Trophoblast cell (in vitro differentiated cells and primary cell): ENCODE results near the gene DOCK2.

ENCODE experiments used
- DNase-seq, 2 donors: peaks; one replicate each; pipeline ENCODE4 v3.0.0-alpha.2; 2016
- H2AFZ ChIP-seq: 2 replicates; pipeline ENCODE4 v1.6.1; 2013; ENCODE audit warnings: low read length, moderate library complexity, mild to moderate bottlenecking; ENCODE audit not compliant: insufficient read depth, poor library complexity
- H2AK5ac ChIP-seq: 2 replicates; pipeline ENCODE4 v1.6.1; 2013; ENCODE audit warnings: mild to moderate bottlenecking, low read length
- H2BK120ac ChIP-seq: 2 replicates; pipeline ENCODE4 v1.6.1; 2013; ENCODE audit warnings: low read length, mild to moderate bottlenecking, moderate library complexity; ENCODE audit not compliant: insufficient read depth, poor library complexity
- H2BK12ac ChIP-seq: 2 replicates; pipeline ENCODE4 v1.6.1; 2013; ENCODE audit warnings: mild to moderate bottlenecking, low read length, moderate library complexity
- H2BK5ac ChIP-seq: 2 replicates; pipeline ENCODE4 v1.6.1; 2013; ENCODE audit warnings: low read length, low read depth, moderate library complexity, mild to moderate bottlenecking; ENCODE audit not compliant: poor library complexity
- H3K14ac ChIP-seq: 2 replicates; pipeline ENCODE4 v1.6.1; 2013; ENCODE audit warnings: mild to moderate bottlenecking, low read length
- H3K18ac ChIP-seq: 2 replicates; pipeline ENCODE4 v1.6.1; 2013; ENCODE audit warnings: mild to moderate bottlenecking, low read length
- H3K23ac ChIP-seq: 2 replicates; pipeline ENCODE4 v1.6.1; 2013; ENCODE audit warnings: low read length
- H3K27ac ChIP-seq: 2 replicates; pipeline ENCODE4 v1.5.1; 2013; ENCODE audit warnings: low read depth, mild to moderate bottlenecking, inconsistent platforms, low read length, moderate library complexity
- H3K27me3 ChIP-seq: 2 replicates; pipeline ENCODE4 v1.6.1; 2013; ENCODE audit warnings: inconsistent platforms, mild to moderate bottlenecking, low read length, moderate library complexity; ENCODE audit not compliant: insufficient read depth
- H3K36me3 ChIP-seq, 2 experiments: 1 replicate in 1 of 2; 2 replicates in 1 of 2; pipeline ENCODE4 v1.6.1; 2013; ENCODE audit warnings: low read length in 2 of 2, mild to moderate bottlenecking in 2 of 2, moderate library complexity in 1 of 2; ENCODE audit not compliant: insufficient read depth in 2 of 2, control insufficient read depth in 1 of 2
- H3K4ac ChIP-seq: 2 replicates; pipeline ENCODE4 v1.6.1; 2013; ENCODE audit warnings: low read depth, mild to moderate bottlenecking, low read length, moderate library complexity
- H3K4me1 ChIP-seq, 2 experiments: 1 replicate in 1 of 2; 2 replicates in 1 of 2; pipeline ENCODE4 v1.6.1; 2013; ENCODE audit warnings: low read length in 2 of 2, mild to moderate bottlenecking in 2 of 2, moderate library complexity in 1 of 2; ENCODE audit not compliant: insufficient read depth in 2 of 2, control insufficient read depth in 1 of 2
- H3K4me2 ChIP-seq: 2 replicates; pipeline ENCODE4 v1.6.1; 2013; ENCODE audit warnings: inconsistent platforms, mild to moderate bottlenecking, low read length, moderate library complexity
- H3K4me3 ChIP-seq: 2 replicates; pipeline ENCODE4 v1.5.1; 2013; ENCODE audit warnings: mild to moderate bottlenecking, low read depth, low read length, inconsistent platforms
- H3K79me1 ChIP-seq: one replicate; pipeline ENCODE4 v1.6.1; 2013; ENCODE audit warnings: low read length
- H3K79me2 ChIP-seq: 2 replicates; pipeline ENCODE4 v1.6.1; 2013; ENCODE audit warnings: low read length, mild to moderate bottlenecking; ENCODE audit not compliant: control insufficient read depth, insufficient read depth, poor library complexity
- H3K9ac ChIP-seq: 2 replicates; pipeline ENCODE4 v1.6.1; 2013; ENCODE audit warnings: mild to moderate bottlenecking, low read length
- H3K9me3 ChIP-seq: 2 replicates; pipeline ENCODE4 v1.6.1; 2013; ENCODE audit warnings: low read depth, mild to moderate bottlenecking, control low read depth, inconsistent platforms, low read length; ENCODE audit not compliant: insufficient read depth
- H4K12ac ChIP-seq: 2 replicates; pipeline ENCODE4 v1.6.1; 2013; ENCODE audit warnings: low read depth, mild to moderate bottlenecking, low read length, moderate library complexity
- H4K8ac ChIP-seq: 2 replicates; pipeline ENCODE4 v1.6.1; 2013; ENCODE audit warnings: low read depth, mild to moderate bottlenecking, low read length, moderate library complexity
- H4K91ac ChIP-seq: one replicate; pipeline ENCODE4 v1.6.1; 2013; ENCODE audit warnings: low read depth, mild to moderate bottlenecking, low read length, moderate library complexity
- WGBS: extraction: QIAGEN DNeasy Blood & Tissue Kit; methylation state at CpG from one replicate; pipeline ENCODE4 v1.1.7; 2013; ENCODE audit warnings: missing lambda C conversion rate; ENCODE audit not compliant: insufficient read length, insufficient coverage; ENCODE audit errors: extremely low coverage; 5-methylcytosine and 5-hydroxymethylcytosine counted together

Gene DOCK2

DNA sequence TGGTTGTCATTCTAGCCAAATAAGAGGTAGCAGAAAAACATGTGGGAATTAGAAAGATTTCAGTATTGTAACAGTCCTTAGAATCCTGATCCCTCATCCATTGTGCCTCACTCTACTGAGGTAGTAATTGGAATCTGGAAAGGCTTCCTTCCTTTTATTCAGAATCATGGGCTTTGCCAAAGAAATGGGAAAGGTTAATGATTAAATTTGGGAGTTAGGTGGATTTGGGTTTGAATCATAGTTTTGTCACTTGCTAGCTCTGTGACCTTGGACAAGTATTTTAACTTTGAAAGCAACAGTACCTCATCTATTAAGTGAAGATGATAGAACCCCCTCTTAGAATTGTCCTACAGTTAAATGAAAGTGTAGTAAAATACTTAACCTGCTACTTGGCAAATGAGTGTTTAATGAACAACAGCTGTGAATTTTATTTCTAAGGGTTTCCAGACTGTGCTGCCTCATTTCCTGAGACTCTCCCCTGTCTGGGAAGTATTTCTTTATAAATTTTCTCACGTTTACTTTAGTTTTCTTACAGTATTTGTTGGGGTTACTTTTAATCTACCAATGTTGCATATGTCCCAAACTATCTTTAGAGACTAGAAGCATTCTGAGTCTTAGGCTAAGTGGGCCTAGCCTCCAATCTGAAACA, 41.8 kb upstream of the DOCK2 start:
- no peaks in the 10 kb centered on the region for H3K27me3 ChIP-seq
- H3K4me3 ChIP-seq = no peak overlapping the region
- H4K8ac ChIP-seq = no peak overlapping the region
- no peak overlapping the region for H2BK5ac ChIP-seq
- no peak overlapping the region for H2BK120ac ChIP-seq
- no peak for DNase-seq
- H2BK12ac ChIP-seq = no peak overlapping the region
- WGBS = no CpG with 5 or more reads among the region's 1 CpG
- no peak overlapping the region for H4K91ac ChIP-seq
- no peak overlapping the region for H3K4me2 ChIP-seq
- no peaks in the 10 kb centered on the region for H3K9me3 ChIP-seq
- H3K27ac ChIP-seq = no peak overlapping the region
- H3K4me1 ChIP-seq = peaks cover 2 to 4% of the 10 kb centered on the region in 2 experiments
- H3K4ac ChIP-seq = no peak overlapping the region
- H4K12ac ChIP-seq = no peak overlapping the region
- no peak overlapping the region for H3K18ac ChIP-seq
- no peak overlapping the region for H2AFZ ChIP-seq
- no peak overlapping the region for H3K23ac ChIP-seq
- H3K14ac ChIP-seq = no peak overlapping the region
- H3K79me1 ChIP-seq = no peaks in the 10 kb centered on the region
- no peak overlapping the region for H3K9ac ChIP-seq
- no peaks in the 10 kb centered on the region for H3K79me2 ChIP-seq
- no peak overlapping the region for H2AK5ac ChIP-seq
- peaks cover 10 to 18% of the 10 kb centered on the region in 2 experiments for H3K36me3 ChIP-seq

DNA sequence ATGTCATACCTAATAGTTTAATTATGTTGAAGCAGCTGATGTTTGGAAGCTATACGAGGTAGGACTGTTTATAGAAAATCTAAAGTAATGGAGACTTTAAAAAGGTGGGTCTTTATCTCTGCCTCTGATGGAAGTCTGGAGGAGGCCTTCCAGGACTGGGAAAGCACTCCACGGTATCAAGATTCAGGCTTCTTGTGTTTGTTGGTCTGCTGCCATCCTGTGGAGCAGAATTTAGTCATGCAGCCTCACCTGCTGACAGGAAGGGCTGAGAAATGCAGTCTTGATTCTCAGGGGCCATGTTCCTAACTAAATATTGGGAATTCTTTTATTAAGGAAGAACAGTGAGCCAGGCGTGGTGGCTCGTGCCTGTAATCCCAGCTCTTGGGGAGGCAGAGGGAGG, 37.6 kb upstream of the DOCK2 start:
- Histone ChIP-seq H3K9ac (no peak overlapping the region), H4K12ac (no peak overlapping the region), H3K4me3 (no peak overlapping the region), H3K4me2 (no peak overlapping the region), H3K4me1 (no peaks in the 10 kb centered on the region), H4K8ac (no peak overlapping the region), H3K18ac (no peak overlapping the region), H4K91ac (no peak overlapping the region), H3K79me2 (no peaks in the 10 kb centered on the region), H2AFZ (no peak overlapping the region), H2BK120ac (no peak overlapping the region), H3K4ac (no peak overlapping the region), H3K36me3 (peaks cover 10 to 16% of the 10 kb centered on the region in 2 experiments), H3K27me3 (no peaks in the 10 kb centered on the region), H3K14ac (no peak overlapping the region), H2AK5ac (no peak overlapping the region), H3K79me1 (no peaks in the 10 kb centered on the region), H2BK5ac (no peak overlapping the region), H3K23ac (no peak overlapping the region), H3K9me3 (no peaks in the 10 kb centered on the region), H2BK12ac (no peak overlapping the region), H3K27ac (no peak overlapping the region)
- DNase-seq = no peak
- WGBS = no CpG with 5 or more reads among the region's 4 CpGs

DNA sequence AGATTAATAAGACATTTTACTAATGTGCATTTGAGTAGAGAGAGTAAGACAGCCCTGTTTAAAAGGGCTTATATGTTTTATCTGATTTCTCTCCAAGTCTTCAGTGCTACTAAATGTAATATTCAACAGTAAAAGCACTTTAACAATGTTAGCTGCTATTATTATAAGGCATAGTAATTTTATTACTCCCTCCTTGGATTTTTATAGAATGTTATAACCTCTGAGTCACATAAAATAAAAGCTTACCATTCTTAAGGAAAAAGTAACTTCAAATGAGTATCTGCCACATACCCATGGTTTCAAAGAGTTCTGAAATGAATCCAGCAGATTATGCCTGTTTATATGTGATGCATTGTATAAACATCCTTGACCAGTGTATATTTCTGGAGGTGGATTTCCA, 34.5 kb upstream of the DOCK2 start:
- Histone ChIP-seq H3K4me2 (no peak overlapping the region), H2AFZ (no peak overlapping the region), H3K4me1 (no peaks in the 10 kb centered on the region), H4K8ac (no peak overlapping the region), H3K36me3 (peaks cover 12 to 13% of the 10 kb centered on the region in 2 experiments), H3K79me2 (no peaks in the 10 kb centered on the region), H3K27me3 (no peaks in the 10 kb centered on the region), H3K14ac (no peak overlapping the region), H3K27ac (no peak overlapping the region), H2BK120ac (no peak overlapping the region), H3K79me1 (no peaks in the 10 kb centered on the region), H3K23ac (no peak overlapping the region), H4K12ac (no peak overlapping the region), H3K4me3 (no peak overlapping the region), H3K18ac (no peak overlapping the region), H3K4ac (no peak overlapping the region), H4K91ac (no peak overlapping the region), H3K9me3 (no peaks in the 10 kb centered on the region), H3K9ac (no peak overlapping the region), H2AK5ac (no peak overlapping the region), H2BK5ac (no peak overlapping the region), H2BK12ac (no peak overlapping the region)
- DNase-seq = no peak

DNA sequence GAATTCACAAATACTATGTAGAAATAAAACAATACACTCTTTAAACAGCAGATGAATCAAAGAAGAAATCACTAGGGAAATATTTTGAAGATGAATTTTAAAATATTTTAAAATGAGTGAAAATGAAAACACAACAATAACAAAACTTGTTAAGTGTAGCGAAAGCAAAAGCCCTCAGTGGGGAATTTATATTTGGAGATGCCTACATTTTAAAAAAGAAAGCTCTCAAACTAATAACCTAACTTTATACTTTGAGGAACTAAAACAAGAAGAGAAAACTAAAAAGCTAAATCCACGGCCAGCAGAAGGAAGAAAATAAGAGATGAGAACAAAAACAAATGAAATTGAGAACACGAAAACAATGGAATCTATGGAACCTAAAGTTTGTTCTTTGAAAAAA, 30.8 kb upstream of the DOCK2 start:
- Histone ChIP-seq H4K12ac (no peak overlapping the region), H3K79me2 (no peaks in the 10 kb centered on the region), H3K18ac (no peak overlapping the region), H3K4me1 (no peaks in the 10 kb centered on the region), H3K9me3 (no peaks in the 10 kb centered on the region), H4K91ac (no peak overlapping the region), H3K9ac (no peak overlapping the region), H2AFZ (no peak overlapping the region), H3K23ac (no peak overlapping the region), H2BK12ac (no peak overlapping the region), H2AK5ac (no peak overlapping the region), H4K8ac (no peak overlapping the region), H2BK5ac (no peak overlapping the region), H3K27ac (no peak overlapping the region), H3K79me1 (no peaks in the 10 kb centered on the region), H3K36me3 (peaks cover 7 to 8% of the 10 kb centered on the region in 2 experiments), H3K4ac (no peak overlapping the region), H3K4me2 (no peak overlapping the region), H3K14ac (no peak overlapping the region), H3K27me3 (no peaks in the 10 kb centered on the region), H3K4me3 (no peak overlapping the region), H2BK120ac (no peak overlapping the region)
- DNase-seq = no peak
- no CpG with 5 or more reads among the region's 3 CpGs for WGBS
